ENCODE data around the gene TUBGCP6.

DNA sequence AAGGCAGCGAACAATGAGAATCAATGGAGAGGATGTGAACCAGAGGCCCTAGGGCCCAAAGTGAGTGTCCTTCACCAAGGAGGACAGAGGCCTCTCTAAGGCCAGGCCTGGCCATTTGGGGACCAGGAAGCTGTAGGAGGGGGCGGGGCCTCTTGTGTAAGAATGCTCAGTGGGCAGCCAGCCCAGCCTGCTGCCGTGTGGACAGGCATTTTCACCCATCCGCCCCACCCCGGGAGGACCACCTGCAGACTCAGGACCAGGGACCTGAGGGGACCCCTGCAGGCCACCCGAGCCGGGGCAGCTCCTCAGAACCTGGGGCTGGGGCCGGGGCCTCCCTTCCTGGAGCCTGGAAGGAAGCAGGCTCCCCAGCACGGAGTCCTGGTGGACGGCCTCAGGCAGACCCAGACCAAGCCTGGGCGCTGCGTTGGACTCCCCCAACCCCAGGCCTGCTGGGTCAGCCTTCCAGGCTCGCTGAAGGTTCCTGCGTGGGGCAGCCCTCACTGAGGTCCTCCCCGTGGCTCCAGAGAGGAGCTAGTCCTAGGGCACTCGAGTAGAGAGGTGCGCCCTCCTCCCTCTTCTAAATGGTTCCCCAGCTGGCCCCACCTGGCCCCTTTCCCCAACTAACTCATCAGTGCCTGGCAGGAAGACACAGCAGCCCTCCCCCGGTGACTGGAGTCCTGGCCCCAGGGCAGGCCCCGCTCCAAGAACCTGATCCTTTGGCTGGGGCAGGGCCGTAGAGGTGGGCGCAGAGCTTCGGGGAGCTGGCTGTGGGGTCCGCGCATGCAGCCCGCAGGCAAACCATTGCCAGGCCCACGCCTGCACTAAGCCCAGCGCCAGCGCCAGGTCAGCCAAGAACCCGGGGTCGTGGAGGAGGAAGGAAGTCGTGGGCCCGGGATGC lies 60.6 kb downstream of the TUBGCP6 start:
- TF ChIP-seq CTCF (conservative IDR thresholded peaks at IDR 0.05; ENCODE audit: low read depth, low read length) (no peak), EZH2 (IDR thresholded peaks at IDR 0.05; ENCODE audit: borderline replicate concordance, low read depth, low read length, poor library complexity, severe bottlenecking) (no peak)

All from A673 (cell line).